Activated T-helper 1 cell treated with anti-CD3 and anti-CD28 coated beads, Interleukin-12 subunit alpha, Interleukin-12 subunit beta, Interleukin-2, Interleukin-4 antibody, amounts not matched to agents 30 ng/mL and 10 ng/mL and 1 ng/mL, durations not matched to agents 14 hours and 24 hours and 36 hours (primary cell): ENCODE measurements around the gene TNS1. TPM values are rescaled to one million over a fixed set of nuclear protein-coding genes. Genes with fewer than 3 reads are reported as not detected.

ENCODE experiments used
- DNase-seq: peaks from one replicate; pipeline ENCODE4 v3.0.0; 2021; ENCODE audit warnings: low spot score
- H3K27ac Mint-ChIP-seq: one replicate; pipeline ENCODE4 v1.8.0; 2021; ENCODE audit warnings: mild to moderate bottlenecking, mixed read lengths
- H3K27me3 Mint-ChIP-seq: one replicate; pipeline ENCODE4 v1.8.0; 2022; ENCODE audit warnings: mild to moderate bottlenecking, moderate library complexity, mixed read lengths; ENCODE audit not compliant: insufficient read depth
- H3K36me3 Mint-ChIP-seq: one replicate; pipeline ENCODE4 v1.8.0; 2021; ENCODE audit warnings: low read depth, mixed read lengths
- H3K4me1 Mint-ChIP-seq: one replicate; pipeline ENCODE4 v1.8.0; 2021; ENCODE audit warnings: low read depth, mixed read lengths
- H3K4me3 Mint-ChIP-seq: one replicate; pipeline ENCODE4 v1.8.0; 2021; ENCODE audit warnings: mild to moderate bottlenecking, moderate library complexity, mixed read lengths
- H3K9me3 Mint-ChIP-seq: one replicate; pipeline ENCODE4 v1.8.0; 2021; ENCODE audit warnings: mixed read lengths
- intact Hi-C: fragments of 100-400 bp; cut with micrococcal nuclease; formaldehyde crosslinking; loops from one replicate; pipeline ENCODE4 v1.15.1; 2024
- total RNA-seq: library from RNA; stranded (reverse); gene quantifications from 2 replicates; pipeline ENCODE4 v1.2.3, GENCODE V29; 2022

The TNS1 gene
- total RNA-seq, 1 donor from 2014 or later = 0.41 TPM

DNA sequence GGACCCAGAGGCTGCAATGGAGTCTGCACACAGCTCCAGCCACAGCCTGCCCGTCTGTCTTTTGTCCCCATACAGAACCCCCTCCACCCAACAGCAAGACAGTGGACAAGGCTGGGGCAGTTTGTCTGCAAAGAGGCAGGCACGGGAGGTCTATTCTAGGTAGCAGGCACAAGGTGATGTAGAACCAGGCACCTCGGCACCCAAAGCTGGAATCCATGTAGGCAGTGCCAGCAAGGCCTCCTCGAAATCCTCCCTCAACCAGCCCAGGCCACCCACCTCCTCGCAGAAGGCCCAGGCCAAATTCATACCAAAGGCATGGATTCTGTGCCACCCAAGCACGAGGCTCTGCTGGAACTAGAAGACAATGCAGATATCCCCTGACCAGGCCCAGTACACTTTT is 179.2 kb downstream of the TNS1 start:
- H3K9me3 Mint-ChIP-seq = no peaks in the 10 kb centered on the region
- no peaks in the 10 kb centered on the region for H3K27me3 Mint-ChIP-seq
- H3K36me3 Mint-ChIP-seq = no peaks in the 10 kb centered on the region
- H3K4me1 Mint-ChIP-seq = no peaks in the 10 kb centered on the region
- intact Hi-C loops = no loop called here
- no peak overlapping the region for H3K4me3 Mint-ChIP-seq
- no peak for DNase-seq
- no peak overlapping the region for H3K27ac Mint-ChIP-seq

DNA sequence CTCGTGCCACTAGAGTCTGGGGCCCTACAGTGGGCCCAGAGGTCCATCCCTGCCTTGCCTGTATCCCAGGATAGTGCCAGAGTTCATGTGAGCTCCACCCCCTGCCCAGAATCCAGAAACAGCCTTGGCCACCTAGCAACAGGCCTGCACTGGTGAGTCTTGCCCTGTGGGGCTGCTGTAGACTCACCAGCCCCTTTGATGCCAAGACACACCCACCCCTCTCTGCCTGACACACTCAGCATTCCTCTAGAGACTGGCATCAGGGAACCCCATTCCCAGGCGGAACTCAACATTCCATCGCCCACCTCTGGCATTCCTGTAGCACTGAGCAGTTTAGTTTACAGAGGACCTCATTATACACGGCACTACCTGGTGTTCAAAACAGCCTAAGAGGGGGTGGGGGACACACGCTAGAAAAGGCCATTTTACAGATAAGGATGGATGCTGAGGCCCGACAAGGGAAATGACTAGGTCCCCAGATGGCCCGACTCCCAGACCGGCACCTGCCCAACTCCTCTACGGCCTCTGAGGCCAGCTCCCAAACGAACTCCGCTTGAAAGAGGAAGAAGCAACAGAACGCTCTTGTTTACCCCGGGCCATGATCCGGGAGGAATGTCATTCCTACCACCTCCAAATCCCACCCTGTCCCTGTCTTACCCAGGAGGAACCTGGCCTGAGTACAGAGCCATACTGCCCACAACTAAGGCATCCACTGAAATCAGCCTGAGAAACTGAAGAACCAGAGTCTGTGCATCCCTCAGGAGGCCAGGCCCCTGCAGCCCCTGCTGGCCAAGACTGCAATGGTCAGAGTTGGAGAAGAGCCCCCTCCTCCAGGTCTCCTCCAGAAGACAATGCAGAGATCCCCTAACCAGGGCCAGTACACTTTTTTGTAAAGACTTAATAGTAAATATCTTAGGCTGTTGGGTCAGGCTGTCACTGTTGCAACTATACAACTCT is 180.2 kb downstream of the TNS1 start:
- H3K4me3 Mint-ChIP-seq = no peak overlapping the region
- DNase-seq = no peak
- intact Hi-C loops = no loop called here
- H3K27ac Mint-ChIP-seq = no peak overlapping the region
- H3K36me3 Mint-ChIP-seq = no peaks in the 10 kb centered on the region
- no peaks in the 10 kb centered on the region for H3K4me1 Mint-ChIP-seq
- no peaks in the 10 kb centered on the region for H3K9me3 Mint-ChIP-seq
- H3K27me3 Mint-ChIP-seq = no peaks in the 10 kb centered on the region

DNA sequence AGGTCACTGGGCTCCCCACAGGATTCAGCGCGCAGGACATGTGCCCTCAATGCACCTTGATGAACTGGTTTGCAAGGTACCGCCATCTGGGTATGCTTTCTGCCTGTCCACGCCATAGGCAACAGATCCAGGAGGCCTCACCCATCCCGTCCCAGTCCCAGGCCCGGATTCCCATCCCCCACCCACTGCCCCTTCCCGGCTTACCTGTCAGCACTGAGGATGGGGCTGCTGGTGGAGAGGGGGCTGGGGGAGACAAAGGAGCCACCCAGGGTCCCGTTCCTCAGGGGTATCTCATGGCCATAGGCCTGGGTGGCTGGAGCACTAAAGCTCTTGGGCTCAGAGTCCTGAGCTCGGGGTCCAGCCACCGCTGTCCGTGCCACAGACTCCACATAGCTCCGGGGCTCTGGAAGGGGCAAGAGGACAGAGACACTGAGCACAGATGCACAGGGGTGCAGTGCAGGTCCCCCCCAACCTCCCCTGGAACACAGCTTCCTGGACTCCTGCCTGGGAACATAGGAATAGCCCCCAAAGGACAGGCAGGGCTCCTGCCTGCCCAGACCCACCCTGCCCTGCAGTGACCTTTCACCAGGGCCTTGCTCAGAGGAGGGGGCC is 181.2 kb downstream of the TNS1 start:
- Mint-ChIP-seq H3K27me3 (no peaks in the 10 kb centered on the region), H3K36me3 (no peaks in the 10 kb centered on the region), H3K9me3 (no peaks in the 10 kb centered on the region), H3K4me3 (no peak overlapping the region), H3K4me1 (no peaks in the 10 kb centered on the region), H3K27ac (no peak overlapping the region)
- intact Hi-C loops = no loop called here
- DNase-seq = no peak

DNA sequence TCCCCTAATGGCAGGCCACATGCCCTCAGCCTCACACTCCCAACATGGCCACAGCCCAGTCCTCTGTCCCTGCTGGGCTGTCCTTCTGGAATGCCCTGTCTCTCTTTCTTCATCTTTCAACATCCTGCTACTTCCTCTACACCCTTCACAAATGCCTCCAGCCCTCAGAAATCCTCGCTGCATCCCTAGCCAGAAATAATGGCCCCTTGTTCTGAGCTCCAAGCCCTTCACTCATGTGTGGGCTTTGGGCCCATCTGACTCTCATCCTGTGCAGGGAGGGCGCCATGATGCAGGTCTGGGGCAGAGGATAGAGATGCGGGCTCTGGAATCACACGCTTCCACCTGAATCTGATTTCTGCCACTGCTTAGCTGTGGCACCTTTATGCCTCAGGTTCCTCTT is 181.9 kb downstream of the TNS1 start:
- no peaks in the 10 kb centered on the region for H3K4me1 Mint-ChIP-seq
- DNase-seq = no peak
- no peaks in the 10 kb centered on the region for H3K36me3 Mint-ChIP-seq
- H3K27me3 Mint-ChIP-seq = no peaks in the 10 kb centered on the region
- H3K4me3 Mint-ChIP-seq = no peak overlapping the region
- no peak overlapping the region for H3K27ac Mint-ChIP-seq
- no peaks in the 10 kb centered on the region for H3K9me3 Mint-ChIP-seq
- intact Hi-C loops = no loop called here

DNA sequence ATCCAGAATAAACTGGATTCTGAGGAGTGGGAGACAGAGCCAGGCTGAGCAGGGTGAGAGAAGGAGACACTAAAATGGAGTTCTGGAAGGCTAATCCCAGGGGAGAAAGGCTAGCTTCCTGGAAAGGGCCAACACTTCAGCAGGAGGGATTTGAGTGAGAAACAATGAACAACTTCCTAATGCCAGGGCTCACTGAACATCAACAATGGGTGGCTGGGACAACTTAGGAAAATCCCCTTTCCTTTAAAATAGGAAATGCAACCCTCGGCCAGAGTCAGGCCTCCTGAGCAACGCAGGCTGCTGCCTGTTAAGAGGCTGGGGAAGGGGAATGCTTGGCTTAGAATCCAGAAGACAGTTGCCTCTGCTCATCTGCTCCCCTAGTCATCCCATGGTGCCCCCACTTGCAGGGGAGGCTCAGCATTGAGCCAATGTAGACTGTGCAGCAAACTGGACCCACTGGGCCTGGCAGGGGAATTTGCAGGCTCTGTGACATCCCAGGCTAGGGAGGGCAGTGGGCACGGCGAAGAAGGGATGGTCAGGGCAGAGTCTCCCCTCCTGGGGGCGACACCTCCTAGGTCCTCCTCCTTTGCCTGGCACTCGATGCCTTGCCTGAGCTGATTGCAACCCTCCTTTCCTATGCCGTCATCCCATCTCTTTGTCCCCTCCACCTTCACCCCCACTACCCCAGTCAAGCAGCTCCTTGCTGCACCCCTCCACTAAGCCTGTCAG is 182.5 kb downstream of the TNS1 start:
- DNase-seq = no peak
- no peaks in the 10 kb centered on the region for H3K4me1 Mint-ChIP-seq
- H3K4me3 Mint-ChIP-seq = no peak overlapping the region
- H3K27ac Mint-ChIP-seq = no peak overlapping the region
- no peaks in the 10 kb centered on the region for H3K9me3 Mint-ChIP-seq
- H3K36me3 Mint-ChIP-seq = no peaks in the 10 kb centered on the region
- no peaks in the 10 kb centered on the region for H3K27me3 Mint-ChIP-seq
- intact Hi-C loops = no loop called here

DNA sequence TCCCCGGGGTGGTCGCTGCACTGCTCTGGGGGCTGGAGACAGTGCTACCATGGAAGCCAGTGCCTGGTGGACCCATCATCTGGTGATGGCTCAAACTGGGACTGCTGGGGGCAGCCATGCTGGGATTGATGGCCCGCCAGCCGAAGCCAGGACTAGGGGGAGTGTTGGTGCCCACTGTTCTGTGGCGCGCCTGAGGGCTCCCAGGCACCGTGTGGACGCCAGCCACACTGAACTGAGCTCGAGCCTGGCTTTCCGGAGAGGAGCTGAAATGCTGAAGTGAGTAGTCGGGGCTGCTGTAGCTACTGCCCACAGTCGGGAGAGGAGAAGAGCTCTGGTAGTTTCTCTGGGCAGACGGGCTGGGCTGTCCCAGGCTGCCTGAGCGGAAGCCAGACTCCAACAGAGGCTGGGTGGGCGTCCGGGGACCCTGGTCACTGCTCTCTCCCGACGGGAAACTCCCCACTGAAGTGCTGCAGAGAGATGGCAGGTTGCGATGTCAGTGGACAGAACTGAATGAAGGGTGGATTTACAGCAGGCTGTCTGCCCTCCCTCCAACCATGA is 184.4 kb downstream of the TNS1 start:
- no peaks in the 10 kb centered on the region for H3K9me3 Mint-ChIP-seq
- no peak for DNase-seq
- no peaks in the 10 kb centered on the region for H3K4me1 Mint-ChIP-seq
- no peaks in the 10 kb centered on the region for H3K36me3 Mint-ChIP-seq
- no peak overlapping the region for H3K4me3 Mint-ChIP-seq
- intact Hi-C loops = no loop called here
- H3K27ac Mint-ChIP-seq = no peak overlapping the region
- H3K27me3 Mint-ChIP-seq = no peaks in the 10 kb centered on the region

DNA sequence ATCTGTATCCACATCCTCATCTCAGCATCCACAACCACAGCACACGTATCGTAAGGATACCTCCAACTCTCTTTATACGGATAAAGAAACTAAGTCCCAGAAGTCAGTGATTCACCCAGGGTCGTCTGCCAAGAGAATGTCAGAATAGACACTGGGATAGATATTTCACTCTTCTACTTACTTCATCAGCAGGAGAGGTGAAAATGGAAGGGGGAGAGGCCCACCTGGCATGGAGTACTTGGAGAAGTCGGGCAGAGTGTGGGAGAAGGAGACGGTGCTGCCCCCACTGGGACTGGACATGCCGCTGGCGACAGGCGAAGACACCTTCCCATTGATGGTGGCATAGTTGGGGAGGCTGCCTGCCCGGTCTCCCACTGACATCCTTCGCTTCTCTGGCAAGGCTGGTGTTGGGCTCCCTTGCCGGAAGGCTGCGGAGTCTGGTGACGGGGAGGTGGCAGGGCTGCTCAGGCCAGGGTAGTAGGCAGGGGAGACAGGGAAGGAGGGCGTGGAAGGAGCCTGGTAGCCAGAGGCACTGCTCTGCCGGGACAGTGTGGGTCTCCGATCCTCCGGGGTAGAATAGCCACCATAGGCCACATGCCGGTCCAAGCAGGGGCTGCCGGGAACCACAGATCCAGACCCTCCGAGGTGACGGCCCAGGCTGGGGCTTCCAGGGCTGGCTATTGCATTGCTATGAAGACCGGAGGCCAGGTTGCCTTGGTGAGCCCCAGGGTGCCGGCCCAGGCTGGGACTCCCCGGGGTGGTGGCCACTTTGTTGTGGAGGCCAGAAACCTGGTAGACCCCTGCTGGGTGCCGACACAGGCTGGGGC is 185.1 kb downstream of the TNS1 start:
- no peak for DNase-seq
- intact Hi-C loops = no loop called here
- H3K36me3 Mint-ChIP-seq = no peaks in the 10 kb centered on the region
- no peaks in the 10 kb centered on the region for H3K27me3 Mint-ChIP-seq
- no peak overlapping the region for H3K27ac Mint-ChIP-seq
- no peaks in the 10 kb centered on the region for H3K4me1 Mint-ChIP-seq
- H3K4me3 Mint-ChIP-seq = no peak overlapping the region
- H3K9me3 Mint-ChIP-seq = no peaks in the 10 kb centered on the region

DNA sequence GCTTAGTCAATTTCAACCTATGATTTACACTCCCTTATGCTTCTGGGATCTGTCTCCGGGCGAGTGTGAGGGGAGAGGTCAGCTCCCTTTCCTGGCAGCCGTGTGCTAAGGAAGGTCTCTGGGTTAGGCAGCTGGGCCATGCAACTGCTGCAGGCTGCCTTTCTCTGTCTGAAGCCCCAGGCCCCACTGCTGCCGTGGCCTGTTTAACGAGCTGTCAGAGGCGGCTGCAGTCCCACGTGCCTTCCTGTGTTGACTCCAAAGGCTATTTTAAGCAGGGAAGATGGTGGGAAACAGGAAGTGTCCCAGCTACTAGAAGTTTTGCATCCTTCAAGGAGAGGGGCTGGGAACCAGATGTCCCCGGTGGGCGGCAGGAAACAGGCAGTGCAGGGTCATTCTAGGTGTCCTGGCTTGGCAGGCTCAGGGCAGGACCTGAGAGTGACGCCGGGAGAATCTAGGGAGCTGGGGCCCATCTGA is 186.4 kb downstream of the TNS1 start:
- Mint-ChIP-seq H3K4me1 (no peaks in the 10 kb centered on the region), H3K36me3 (no peaks in the 10 kb centered on the region), H3K27me3 (no peaks in the 10 kb centered on the region), H3K9me3 (no peaks in the 10 kb centered on the region), H3K27ac (no peak overlapping the region), H3K4me3 (no peak overlapping the region)
- intact Hi-C loops = no loop called here
- no peak for DNase-seq

DNA sequence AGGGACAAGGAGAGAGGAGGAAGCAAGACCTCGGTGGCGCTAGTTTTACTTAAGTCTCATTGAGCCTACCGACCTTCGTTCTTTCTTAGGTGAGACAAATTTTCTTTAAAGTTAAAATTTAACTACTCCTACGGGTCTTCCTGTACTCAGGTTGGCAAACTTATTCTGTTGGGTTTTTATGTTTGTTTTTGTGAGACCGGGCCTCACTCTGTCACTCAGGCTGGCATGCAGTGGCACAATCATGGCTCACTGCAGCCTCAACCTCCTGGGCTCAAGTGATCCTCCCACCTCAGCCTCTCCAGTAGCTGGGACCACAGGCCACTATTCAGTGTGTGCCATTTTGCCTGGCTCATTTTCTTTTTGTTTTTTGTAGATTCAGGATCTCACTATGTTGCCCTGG is 189.0 kb downstream of the TNS1 start:
- no peak for DNase-seq
- Mint-ChIP-seq H3K27me3 (no peaks in the 10 kb centered on the region), H3K9me3 (no peaks in the 10 kb centered on the region), H3K4me3 (no peak overlapping the region), H3K4me1 (no peaks in the 10 kb centered on the region), H3K27ac (no peak overlapping the region), H3K36me3 (no peaks in the 10 kb centered on the region)
- intact Hi-C loops = no loop called here

DNA sequence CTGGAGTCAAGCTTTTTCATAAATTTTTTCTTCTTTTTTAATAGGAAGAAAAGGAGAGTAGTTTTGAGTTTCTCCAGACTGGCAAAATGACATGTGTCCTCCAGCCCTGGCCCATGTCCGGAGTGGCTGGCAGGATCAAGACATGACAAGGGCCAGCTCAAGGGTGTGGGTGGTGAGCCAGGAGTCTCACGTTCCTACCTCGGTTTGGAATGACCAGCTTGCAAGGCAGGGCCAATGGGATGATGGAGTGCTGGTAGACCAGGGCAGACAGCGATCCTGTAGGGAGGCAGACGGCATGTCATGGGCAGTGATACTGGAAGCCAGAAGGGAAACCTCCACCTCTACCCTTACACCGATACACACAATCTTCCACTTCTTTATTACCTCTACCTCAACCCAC is 190.6 kb downstream of the TNS1 start:
- Mint-ChIP-seq H3K27ac (no peak overlapping the region), H3K9me3 (no peaks in the 10 kb centered on the region), H3K4me3 (no peak overlapping the region), H3K27me3 (no peaks in the 10 kb centered on the region), H3K36me3 (no peaks in the 10 kb centered on the region), H3K4me1 (no peaks in the 10 kb centered on the region)
- DNase-seq = no peak
- intact Hi-C loops = no loop called here

DNA sequence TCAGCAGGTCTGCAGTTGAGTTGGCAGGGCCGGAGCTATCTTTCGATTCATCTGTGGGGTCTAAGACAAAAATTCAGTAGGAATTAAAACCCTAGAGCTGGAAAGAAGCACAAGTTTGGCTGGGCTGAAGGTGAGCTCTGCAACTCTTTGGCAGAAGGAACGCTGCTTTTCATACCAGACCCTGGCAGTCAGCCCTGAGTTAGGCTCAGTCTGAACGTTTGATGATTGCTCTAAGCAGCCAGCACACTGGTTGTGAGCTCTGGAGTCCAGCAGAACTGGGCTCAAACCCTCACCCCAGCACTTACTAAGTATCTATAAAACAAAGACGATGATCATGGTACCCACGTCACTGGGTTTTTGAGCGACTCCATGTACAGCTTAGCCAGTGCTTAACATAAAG is 192.5 kb downstream of the TNS1 start:
- no peaks in the 10 kb centered on the region for H3K4me1 Mint-ChIP-seq
- intact Hi-C loops = no loop called here

DNA sequence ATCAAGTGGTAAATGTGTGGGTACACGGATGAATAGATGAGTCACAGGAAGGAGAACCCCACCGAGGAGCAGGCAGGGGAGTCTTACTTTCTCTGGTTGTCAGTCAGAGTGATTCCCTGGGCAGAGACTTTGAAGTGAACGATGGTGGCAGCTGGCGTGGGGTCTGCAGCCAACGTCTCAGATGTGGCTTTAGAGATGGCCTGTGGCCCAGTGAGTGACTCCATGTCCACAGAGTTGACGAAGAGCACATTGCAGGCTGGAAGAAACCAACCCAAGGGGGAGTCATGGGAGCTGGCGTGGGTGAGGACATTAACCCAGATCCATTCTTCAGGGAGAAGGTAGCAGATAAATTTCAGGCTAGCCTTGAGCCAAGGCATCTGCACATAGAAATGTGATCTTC is 193.1 kb downstream of the TNS1 start:
- Mint-ChIP-seq H3K27me3 (no peaks in the 10 kb centered on the region), H3K4me3 (no peak overlapping the region), H3K9me3 (peaks cover 3% of the 10 kb centered on the region), H3K27ac (no peak overlapping the region), H3K4me1 (no peaks in the 10 kb centered on the region), H3K36me3 (no peaks in the 10 kb centered on the region)
- intact Hi-C loops = no loop called here
- DNase-seq = no peak

More for the DNA sequence above, 192.5 kb downstream of the TNS1 start:
- Mint-ChIP-seq H3K4me3 (no peak overlapping the region), H3K36me3 (no peaks in the 10 kb centered on the region), H3K9me3 (peaks cover 3% of the 10 kb centered on the region), H3K27me3 (no peaks in the 10 kb centered on the region), H3K27ac (no peak overlapping the region)
- DNase-seq = no peak
